ENCODE results near the gene GTF2A1L.
A peak's percentile ranks its signal among the peaks of the same experiment; 100 is the strongest.
"Not testable (repeated sequence)": the region's sequence is repeated elsewhere in the genome, so short reads cannot be mapped to it uniquely, and the experiment has no call there.

GTF2A1L gene

GRCh38 chr2:48587961-48588360 is 29.7 kb upstream of the GTF2A1L start:
- Histone ChIP-seq H3K36me3 (ENCODE audit: control insufficient read depth, insufficient read depth, low read length) (peaks cover 3% of the 10 kb centered on the region), H3K9me3 (ENCODE audit: control insufficient read depth, low read length) (no peaks in the 10 kb centered on the region), H3K27ac (ENCODE audit: insufficient read depth, low read depth, low read length, poor library complexity, severe bottlenecking) (peak overlapping the region; percentile 55), H3K4me3 (ENCODE audit: insufficient read depth, low read depth, low read length) (no peak overlapping the region), H3K27me3 (ENCODE audit: control insufficient read depth, insufficient read depth, low read length, poor library complexity, severe bottlenecking) (no peaks in the 10 kb centered on the region), H3K4me1 (ENCODE audit: control insufficient read depth, insufficient read depth, low read length) (peaks cover 12% of the 10 kb centered on the region)
- WGBS, 2 experiments: 96% methylated on average over 3 of the region's 3 CpGs

- 78 to 88% methylated on average over 1 of the region's 1 CpG for WGBS, 2 experiments
- H3K27ac ChIP-seq (ENCODE audit: insufficient read depth, low read depth, low read length, poor library complexity, severe bottlenecking): no peak overlapping the region
- no peaks in the 10 kb centered on the region for H3K27me3 ChIP-seq (ENCODE audit: control insufficient read depth, insufficient read depth, low read length, poor library complexity, severe bottlenecking)
- H3K36me3 ChIP-seq (ENCODE audit: control insufficient read depth, insufficient read depth, low read length): no peaks in the 10 kb centered on the region
- no peak overlapping the region for H3K4me3 ChIP-seq (ENCODE audit: insufficient read depth, low read depth, low read length)
- peaks cover 12% of the 10 kb centered on the region for H3K4me1 ChIP-seq (ENCODE audit: control insufficient read depth, insufficient read depth, low read length)
- no peaks in the 10 kb centered on the region for H3K9me3 ChIP-seq (ENCODE audit: control insufficient read depth, low read length)
These were observed 28.9 kb upstream of the GTF2A1L start for GRCh38 chr2:48588745-48589144.

- H3K9me3 ChIP-seq (ENCODE audit: control insufficient read depth, low read length): no peaks in the 10 kb centered on the region
- 51 to 52% methylated on average over 4 of the region's 5 CpGs for WGBS, 2 experiments
- no peak overlapping the region for H3K4me3 ChIP-seq (ENCODE audit: insufficient read depth, low read depth, low read length)
- peaks cover 12% of the 10 kb centered on the region for H3K4me1 ChIP-seq (ENCODE audit: control insufficient read depth, insufficient read depth, low read length)
- no peaks in the 10 kb centered on the region for H3K27me3 ChIP-seq (ENCODE audit: control insufficient read depth, insufficient read depth, low read length, poor library complexity, severe bottlenecking)
- no peak overlapping the region for H3K27ac ChIP-seq (ENCODE audit: insufficient read depth, low read depth, low read length, poor library complexity, severe bottlenecking)
- H3K36me3 ChIP-seq (ENCODE audit: control insufficient read depth, insufficient read depth, low read length): no peaks in the 10 kb centered on the region
These were observed 28.4 kb upstream of the GTF2A1L start for GRCh38 chr2:48589170-48589767.

- Histone ChIP-seq H3K27ac (ENCODE audit: insufficient read depth, low read depth, low read length, poor library complexity, severe bottlenecking) (no peak overlapping the region), H3K27me3 (ENCODE audit: control insufficient read depth, insufficient read depth, low read length, poor library complexity, severe bottlenecking) (no peaks in the 10 kb centered on the region), H3K4me1 (ENCODE audit: control insufficient read depth, insufficient read depth, low read length) (peaks cover 7% of the 10 kb centered on the region), H3K36me3 (ENCODE audit: control insufficient read depth, insufficient read depth, low read length) (no peaks in the 10 kb centered on the region), H3K9me3 (ENCODE audit: control insufficient read depth, low read length) (no peaks in the 10 kb centered on the region), H3K4me3 (ENCODE audit: insufficient read depth, low read depth, low read length) (no peak overlapping the region)
- WGBS, 2 experiments: 91 to 100% methylated on average over 1 of the region's 1 CpG
These were observed 27.6 kb upstream of the GTF2A1L start for GRCh38 chr2:48590017-48590416.

GRCh38 chr2:48592067-48592466 is 25.6 kb upstream of the GTF2A1L start:
- Histone ChIP-seq H3K27ac (ENCODE audit: insufficient read depth, low read depth, low read length, poor library complexity, severe bottlenecking) (no peak overlapping the region), H3K4me3 (ENCODE audit: insufficient read depth, low read depth, low read length) (no peak overlapping the region), H3K36me3 (ENCODE audit: control insufficient read depth, insufficient read depth, low read length) (no peaks in the 10 kb centered on the region), H3K4me1 (ENCODE audit: control insufficient read depth, insufficient read depth, low read length) (no peaks in the 10 kb centered on the region), H3K27me3 (ENCODE audit: control insufficient read depth, insufficient read depth, low read length, poor library complexity, severe bottlenecking) (no peaks in the 10 kb centered on the region), H3K9me3 (ENCODE audit: control insufficient read depth, low read length) (no peaks in the 10 kb centered on the region)
- WGBS, 2 experiments: 100% methylated on average over 2 of the region's 2 CpGs

- H3K9me3 ChIP-seq (ENCODE audit: control insufficient read depth, low read length); H3K36me3 ChIP-seq (ENCODE audit: control insufficient read depth, insufficient read depth, low read length); H3K27ac ChIP-seq (ENCODE audit: insufficient read depth, low read depth, low read length, poor library complexity, severe bottlenecking); H3K4me1 ChIP-seq (ENCODE audit: control insufficient read depth, insufficient read depth, low read length); H3K4me3 ChIP-seq (ENCODE audit: insufficient read depth, low read depth, low read length); H3K27me3 ChIP-seq (ENCODE audit: control insufficient read depth, insufficient read depth, low read length, poor library complexity, severe bottlenecking): not testable (repeated sequence)
- 93 to 96% methylated on average over 7 of the region's 7 CpGs for WGBS, 2 experiments
These were observed 20.9 kb upstream of the GTF2A1L start for GRCh38 chr2:48596751-48597150.

- H3K4me3 ChIP-seq (ENCODE audit: insufficient read depth, low read depth, low read length): no peak overlapping the region
- no peaks in the 10 kb centered on the region for H3K36me3 ChIP-seq (ENCODE audit: control insufficient read depth, insufficient read depth, low read length)
- H3K27ac ChIP-seq (ENCODE audit: insufficient read depth, low read depth, low read length, poor library complexity, severe bottlenecking): no peak overlapping the region
- no peaks in the 10 kb centered on the region for H3K4me1 ChIP-seq (ENCODE audit: control insufficient read depth, insufficient read depth, low read length)
- H3K27me3 ChIP-seq (ENCODE audit: control insufficient read depth, insufficient read depth, low read length, poor library complexity, severe bottlenecking): no peaks in the 10 kb centered on the region
- no peaks in the 10 kb centered on the region for H3K9me3 ChIP-seq (ENCODE audit: control insufficient read depth, low read length)
- WGBS, 2 experiments: 94 to 99% methylated on average over 2 of the region's 2 CpGs
These were observed 20.2 kb upstream of the GTF2A1L start for GRCh38 chr2:48597492-48597891.

- Histone ChIP-seq H3K4me3 (ENCODE audit: insufficient read depth, low read depth, low read length) (no peak overlapping the region), H3K27me3 (ENCODE audit: control insufficient read depth, insufficient read depth, low read length, poor library complexity, severe bottlenecking) (no peaks in the 10 kb centered on the region), H3K4me1 (ENCODE audit: control insufficient read depth, insufficient read depth, low read length) (no peaks in the 10 kb centered on the region), H3K9me3 (ENCODE audit: control insufficient read depth, low read length) (no peaks in the 10 kb centered on the region), H3K36me3 (ENCODE audit: control insufficient read depth, insufficient read depth, low read length) (no peaks in the 10 kb centered on the region), H3K27ac (ENCODE audit: insufficient read depth, low read depth, low read length, poor library complexity, severe bottlenecking) (no peak overlapping the region)
- WGBS, 2 experiments: 38 to 52% methylated on average over 4 of the region's 4 CpGs
These were observed 17.3 kb upstream of the GTF2A1L start for GRCh38 chr2:48600204-48600813.

- Histone ChIP-seq H3K4me1 (ENCODE audit: control insufficient read depth, insufficient read depth, low read length) (no peaks in the 10 kb centered on the region), H3K9me3 (ENCODE audit: control insufficient read depth, low read length) (no peaks in the 10 kb centered on the region), H3K27ac (ENCODE audit: insufficient read depth, low read depth, low read length, poor library complexity, severe bottlenecking) (no peak overlapping the region), H3K4me3 (ENCODE audit: insufficient read depth, low read depth, low read length) (no peak overlapping the region), H3K36me3 (ENCODE audit: control insufficient read depth, insufficient read depth, low read length) (no peaks in the 10 kb centered on the region), H3K27me3 (ENCODE audit: control insufficient read depth, insufficient read depth, low read length, poor library complexity, severe bottlenecking) (no peaks in the 10 kb centered on the region)
- WGBS, 2 experiments: 87 to 88% methylated on average over 3 of the region's 3 CpGs
These were observed 16.7 kb upstream of the GTF2A1L start for GRCh38 chr2:48600917-48601316.

- Histone ChIP-seq H3K4me3 (ENCODE audit: insufficient read depth, low read depth, low read length) (no peak overlapping the region), H3K27ac (ENCODE audit: insufficient read depth, low read depth, low read length, poor library complexity, severe bottlenecking) (no peak overlapping the region), H3K9me3 (ENCODE audit: control insufficient read depth, low read length) (no peaks in the 10 kb centered on the region), H3K4me1 (ENCODE audit: control insufficient read depth, insufficient read depth, low read length) (no peaks in the 10 kb centered on the region), H3K36me3 (ENCODE audit: control insufficient read depth, insufficient read depth, low read length) (no peaks in the 10 kb centered on the region), H3K27me3 (ENCODE audit: control insufficient read depth, insufficient read depth, low read length, poor library complexity, severe bottlenecking) (no peaks in the 10 kb centered on the region)
- 65% methylated on average over 7 of the region's 7 CpGs for WGBS, 2 experiments
These were observed 16.3 kb upstream of the GTF2A1L start for GRCh38 chr2:48601349-48601748.
